Prostate gland (tissue), 2 donors: ENCODE measurements around the gene CDRT4.

Experiments used
- POLR2A ChIP-seq: fragments of 450-650 bp; IDR thresholded peaks from one replicate; pipeline ENCODE4 v1.6.1; 2016; ENCODE audit warnings: antibody characterized with exemption, mild to moderate bottlenecking
- POLR2AphosphoS5 ChIP-seq: sonication (generic); formaldehyde crosslinking; IDR thresholded peaks from one replicate; pipeline ENCODE4 v1.6.1; 2017; ENCODE audit warnings: antibody characterized with exemption
- TF ChIP-seq, protein P1 (sequence below), 4 experiments: fragments of 200-600 bp in 2 of 4; fragments of 450-650 bp in 2 of 4; sonication (generic) in 2 of 4; IDR thresholded peaks; 1 replicate in 3 of 4; 2 replicates in 1 of 4; pipeline ENCODE4 v1.5.1; 2016 to 2019; ENCODE audit warnings: antibody characterized with exemption in 4 of 4, mild to moderate bottlenecking in 2 of 4, moderate library complexity in 2 of 4

GRCh38 chr17:15507001-15507400 lies 39.6 kb upstream of the CDRT4 start:
- TF ChIP-seq, protein P1, sequence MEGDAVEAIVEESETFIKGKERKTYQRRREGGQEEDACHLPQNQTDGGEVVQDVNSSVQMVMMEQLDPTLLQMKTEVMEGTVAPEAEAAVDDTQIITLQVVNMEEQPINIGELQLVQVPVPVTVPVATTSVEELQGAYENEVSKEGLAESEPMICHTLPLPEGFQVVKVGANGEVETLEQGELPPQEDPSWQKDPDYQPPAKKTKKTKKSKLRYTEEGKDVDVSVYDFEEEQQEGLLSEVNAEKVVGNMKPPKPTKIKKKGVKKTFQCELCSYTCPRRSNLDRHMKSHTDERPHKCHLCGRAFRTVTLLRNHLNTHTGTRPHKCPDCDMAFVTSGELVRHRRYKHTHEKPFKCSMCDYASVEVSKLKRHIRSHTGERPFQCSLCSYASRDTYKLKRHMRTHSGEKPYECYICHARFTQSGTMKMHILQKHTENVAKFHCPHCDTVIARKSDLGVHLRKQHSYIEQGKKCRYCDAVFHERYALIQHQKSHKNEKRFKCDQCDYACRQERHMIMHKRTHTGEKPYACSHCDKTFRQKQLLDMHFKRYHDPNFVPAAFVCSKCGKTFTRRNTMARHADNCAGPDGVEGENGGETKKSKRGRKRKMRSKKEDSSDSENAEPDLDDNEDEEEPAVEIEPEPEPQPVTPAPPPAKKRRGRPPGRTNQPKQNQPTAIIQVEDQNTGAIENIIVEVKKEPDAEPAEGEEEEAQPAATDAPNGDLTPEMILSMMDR (IDR thresholded peaks at IDR 0.05) = no peak
- no peak for TF ChIP-seq POLR2AphosphoS5
- TF ChIP-seq POLR2A = no peak
